AG08396 (cell line): ENCODE results near the gene FBXL17.

Experiments
- DNase-seq: peaks from one replicate; pipeline ENCODE4 v3.0.0; 2012; ENCODE audit warnings: low spot score, mixed read lengths

Gene FBXL17

DNA sequence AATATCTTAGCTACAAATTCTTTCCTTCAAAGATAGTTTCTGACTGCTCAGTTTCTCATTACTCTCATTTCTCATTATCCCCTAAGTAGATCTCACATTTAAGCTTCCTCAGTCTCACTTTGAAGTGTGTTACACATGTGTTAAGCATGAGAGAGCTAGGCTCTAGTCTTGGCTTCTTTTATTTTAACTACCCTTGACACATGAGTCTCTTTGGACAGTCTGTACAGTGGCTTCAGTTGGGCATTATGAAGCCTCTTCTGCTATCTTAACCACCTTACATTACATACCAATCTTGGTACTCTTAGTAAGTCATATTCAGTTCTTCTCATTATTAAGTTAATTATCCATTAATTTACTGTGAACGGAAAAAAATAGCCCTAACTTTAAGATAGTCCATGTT lies 232.5 kb downstream of the FBXL17 start:
- no peak for DNase-seq

DNA sequence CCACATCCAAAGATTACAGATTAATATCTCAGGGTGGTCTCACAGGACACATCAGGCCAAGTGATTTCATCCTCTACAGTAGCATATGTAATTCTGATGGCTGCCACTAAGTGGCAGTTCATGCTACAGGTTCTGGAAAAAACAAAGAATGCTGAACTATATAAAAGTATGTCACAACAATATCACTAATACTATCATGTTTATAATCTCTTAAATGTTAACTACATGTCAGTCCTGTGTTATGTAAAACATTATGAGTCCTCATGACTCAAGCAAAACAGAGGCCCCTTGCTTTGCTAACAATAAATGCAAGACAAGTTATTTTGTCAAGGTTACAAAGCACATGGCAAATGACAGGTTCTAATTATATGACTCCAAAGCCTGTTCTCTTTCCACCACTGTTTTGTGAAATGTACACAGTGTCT lies 233.2 kb downstream of the FBXL17 start:
- peak; percentile 4 for DNase-seq

DNA sequence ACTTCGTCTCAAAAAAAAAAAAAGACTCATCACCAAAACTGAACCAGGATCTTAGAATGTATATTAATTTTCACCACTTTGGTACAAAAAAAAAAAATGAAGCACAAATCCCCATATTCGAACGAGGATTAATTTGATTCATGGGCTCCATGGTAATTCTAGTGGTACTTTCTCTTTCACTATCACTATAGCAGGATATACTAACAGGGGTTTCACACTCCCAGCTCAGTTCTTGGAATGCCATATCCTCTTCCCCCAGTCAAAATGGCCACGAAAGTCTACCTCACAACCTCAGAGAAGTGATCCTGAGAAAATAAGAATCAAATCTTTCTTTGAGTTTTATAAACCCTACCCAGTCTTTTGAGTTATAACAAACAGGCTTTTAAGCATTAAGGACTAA lies 235.7 kb downstream of the FBXL17 start:
- no peak for DNase-seq

DNA sequence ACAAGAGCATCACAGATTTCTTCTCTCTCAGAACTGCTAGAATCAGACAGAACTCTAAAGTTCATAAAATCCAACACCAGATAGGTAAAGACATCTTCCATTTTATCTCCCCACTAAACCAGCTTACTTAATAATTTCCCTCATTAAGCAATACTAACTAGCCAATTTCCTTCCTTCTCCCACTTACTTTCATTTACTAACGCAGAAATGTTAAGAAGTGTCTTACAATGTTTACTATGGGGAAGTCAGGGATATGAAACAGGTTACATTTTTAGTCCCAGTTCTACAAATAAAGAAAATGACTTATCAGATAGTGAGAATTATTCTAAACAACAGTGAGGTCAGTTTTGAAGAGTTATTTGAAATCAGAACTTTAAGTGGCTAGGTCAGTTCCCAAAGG lies 236.5 kb downstream of the FBXL17 start:
- DNase-seq, result no peak

DNA sequence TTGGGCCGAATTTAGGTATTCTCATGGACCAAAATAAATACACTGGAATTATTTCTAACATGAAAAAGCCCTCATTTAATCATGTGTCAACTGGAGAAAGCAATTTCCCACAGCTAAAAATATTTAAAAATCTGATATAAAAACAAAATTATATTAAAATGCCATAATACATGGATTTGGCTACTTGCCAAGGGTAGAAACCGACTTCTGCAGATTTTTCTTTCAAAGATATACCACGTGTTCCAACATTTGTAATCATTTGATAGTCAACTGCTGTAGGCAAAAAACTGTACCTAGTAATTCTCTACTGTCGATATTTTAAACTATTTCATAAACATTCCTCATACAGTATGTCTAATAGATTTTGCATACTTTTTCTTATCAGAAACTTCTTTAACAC lies 237.6 kb downstream of the FBXL17 start:
- DNase-seq, result no peak

DNA sequence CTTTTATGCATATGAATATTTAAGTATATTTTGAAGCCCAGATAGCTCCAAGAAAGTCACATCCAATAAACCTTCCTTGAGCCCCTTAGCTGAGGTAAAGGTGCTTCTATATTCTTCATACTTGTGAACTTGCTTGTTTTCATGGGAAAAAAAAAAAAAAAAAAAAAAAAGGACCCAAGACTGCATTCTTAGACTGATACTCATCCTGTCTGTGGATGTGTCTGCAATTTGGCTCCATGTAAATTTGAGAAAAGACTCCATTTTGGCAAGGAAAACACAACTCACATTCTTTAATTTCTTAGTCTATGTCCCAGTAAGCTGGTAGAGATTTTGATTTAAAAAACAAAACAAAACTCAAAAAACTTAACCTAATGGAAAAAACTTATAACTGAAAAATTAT lies 238.3 kb downstream of the FBXL17 start:
- peak; percentile 12 for DNase-seq

DNA sequence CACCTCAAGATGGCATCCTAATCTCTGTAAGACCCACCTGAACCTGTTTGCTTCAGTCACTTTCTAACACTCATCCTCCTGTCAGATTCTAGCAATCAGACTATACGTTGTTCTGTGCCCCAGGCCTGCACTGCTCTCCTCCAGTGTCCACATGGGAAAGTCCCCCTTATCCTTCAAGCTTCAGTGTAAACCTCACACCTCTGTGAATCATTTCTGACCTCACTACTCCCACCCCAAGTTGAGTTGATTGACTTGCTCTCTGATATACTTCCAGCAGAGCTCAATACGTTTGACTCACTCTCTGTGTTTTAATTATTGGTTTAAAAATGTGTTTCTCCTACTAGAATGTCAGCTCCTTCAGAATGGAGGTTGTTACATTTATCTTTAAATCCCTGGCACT lies 240.2 kb downstream of the FBXL17 start:
- DNase-seq, result no peak

DNA sequence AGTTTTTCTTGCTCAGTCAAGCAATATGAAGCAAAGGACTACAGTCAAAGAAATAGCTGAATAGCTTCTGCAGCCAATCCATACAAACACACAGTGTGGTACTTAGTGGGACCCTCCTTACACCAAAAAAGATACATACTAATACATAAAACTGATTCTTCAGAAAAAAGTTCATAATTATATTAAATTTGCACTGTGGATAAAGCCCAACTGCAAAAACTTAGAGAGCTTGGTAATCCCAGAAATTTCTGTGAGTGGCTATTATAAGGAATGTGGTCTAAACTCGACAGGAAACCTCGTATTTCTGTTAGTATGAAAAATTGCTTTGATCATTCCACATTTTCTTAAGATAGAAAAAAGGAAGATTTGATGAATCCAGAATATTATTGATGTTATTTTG lies 245.4 kb downstream of the FBXL17 start:
- no peak for DNase-seq

DNA sequence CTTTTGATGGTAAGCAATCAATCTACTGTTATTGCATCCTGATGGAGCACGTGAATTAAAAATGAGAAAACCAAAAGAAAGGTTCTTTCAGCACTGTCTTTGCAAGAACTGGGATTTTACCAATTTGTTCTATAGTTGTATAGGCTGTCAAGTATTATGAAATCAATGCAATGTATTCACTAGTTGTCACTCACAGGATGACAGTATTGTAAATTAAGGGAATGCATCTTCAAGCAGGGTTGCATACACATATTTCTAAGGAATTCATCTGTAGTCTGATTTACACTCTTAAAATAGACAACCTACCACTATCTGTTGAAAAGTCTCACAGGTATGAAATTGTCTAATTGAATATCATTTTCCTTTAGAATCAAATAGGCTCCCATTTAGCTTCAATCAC lies 252.8 kb downstream of the FBXL17 start:
- DNase-seq, result no peak

DNA sequence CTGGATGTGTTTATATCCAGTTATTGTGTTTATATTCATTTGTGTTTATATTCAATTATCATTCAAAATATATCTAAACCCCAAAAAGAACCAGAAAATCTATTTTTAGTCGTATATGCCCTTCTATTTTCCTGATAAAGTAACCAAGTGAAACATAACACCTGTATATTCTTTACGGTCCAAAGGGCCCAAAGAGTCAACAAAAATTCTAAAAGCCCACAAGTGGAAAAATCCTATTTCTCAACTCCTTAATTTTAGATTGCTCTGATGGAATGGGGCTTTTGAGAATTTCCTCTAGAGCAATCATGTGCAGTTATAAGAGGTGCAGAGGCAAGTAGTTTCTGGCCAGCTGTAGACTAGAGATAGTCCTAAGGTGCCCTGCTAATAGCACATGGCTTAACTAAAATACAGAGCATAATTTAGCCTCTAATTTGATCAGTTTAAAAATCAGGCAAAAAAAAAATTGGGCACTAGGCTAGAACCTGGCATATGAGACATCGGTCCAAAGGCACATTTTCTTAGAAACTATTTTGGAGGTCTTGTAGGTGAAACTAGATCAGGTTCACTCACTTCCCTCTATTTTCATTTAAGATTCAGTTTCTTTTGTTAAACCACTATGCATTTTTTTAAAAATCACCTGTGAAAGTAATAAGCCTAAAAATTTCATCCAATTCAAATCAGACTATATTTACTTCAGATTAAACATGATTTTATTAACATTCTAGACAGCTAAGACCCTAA lies 256.0 kb downstream of the FBXL17 start:
- no peak for DNase-seq

DNA sequence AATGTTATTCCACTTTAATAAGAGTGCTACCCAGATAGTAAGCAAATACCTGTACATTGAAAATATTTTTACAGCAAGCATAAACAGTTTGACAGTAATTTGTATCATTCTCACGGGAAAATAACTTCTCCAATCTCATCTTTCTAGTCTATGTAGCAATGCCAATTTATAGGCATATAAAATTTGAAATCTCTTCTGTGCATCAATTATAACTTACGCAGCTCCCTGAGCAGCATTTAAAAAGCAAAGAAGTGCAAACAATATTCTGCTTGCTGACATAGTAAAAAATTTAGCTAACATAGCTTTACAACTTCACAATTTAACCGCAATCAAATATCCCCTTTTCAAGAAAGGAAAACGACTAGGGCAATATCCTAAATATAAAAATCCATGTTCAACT lies 257.3 kb downstream of the FBXL17 start:
- no peak for DNase-seq

DNA sequence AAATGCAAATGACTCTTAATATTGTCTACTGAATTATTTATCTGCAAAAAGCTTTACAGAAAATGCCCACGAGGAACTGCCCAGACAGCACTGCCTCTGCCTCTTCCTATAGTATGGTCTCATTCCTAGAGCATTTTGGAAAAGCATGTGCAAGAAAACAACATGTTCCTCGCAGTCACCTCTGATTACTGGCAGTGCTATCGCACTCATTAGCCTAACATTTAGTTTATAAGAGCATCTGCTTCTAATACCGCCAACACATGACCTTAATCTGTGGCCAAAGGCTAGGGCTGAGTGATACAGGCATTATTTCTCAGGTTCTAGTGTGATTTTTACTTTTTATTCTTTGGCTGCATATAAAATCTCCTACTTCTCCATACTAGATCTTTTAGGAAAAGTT lies 259.2 kb downstream of the FBXL17 start:
- no peak for DNase-seq

DNA sequence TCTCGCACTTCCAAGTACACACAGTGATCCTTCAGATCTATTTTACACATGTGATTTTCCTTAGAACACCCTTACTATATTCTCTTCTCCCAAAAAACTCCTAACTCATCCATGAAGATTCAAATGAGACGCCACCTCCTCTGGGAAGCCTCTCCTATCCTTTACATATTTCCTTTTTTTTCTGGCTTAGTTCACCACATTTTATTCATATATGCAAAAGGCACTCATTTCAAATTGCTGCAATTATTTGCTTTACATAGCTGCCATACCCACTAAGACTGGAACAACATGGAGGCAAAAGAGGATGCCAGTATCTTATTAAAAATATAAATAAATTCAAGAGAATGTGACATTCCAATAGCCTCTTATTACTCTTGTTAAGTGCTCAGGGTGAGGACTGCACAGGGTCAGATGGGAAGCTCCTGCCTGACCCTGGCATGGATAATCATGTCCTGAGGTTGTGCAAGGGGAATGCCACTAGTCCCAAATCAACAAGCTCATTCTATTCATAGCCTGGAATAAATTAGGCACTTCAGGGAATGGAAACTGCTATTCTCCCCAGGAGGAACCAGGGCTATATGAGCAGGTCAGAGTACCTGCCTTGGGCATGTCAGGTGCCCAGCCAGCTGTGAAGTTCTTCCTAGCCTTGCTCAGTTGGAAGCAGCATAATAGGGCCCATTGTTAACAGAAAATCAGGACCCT lies 262.9 kb downstream of the FBXL17 start:
- no peak for DNase-seq

DNA sequence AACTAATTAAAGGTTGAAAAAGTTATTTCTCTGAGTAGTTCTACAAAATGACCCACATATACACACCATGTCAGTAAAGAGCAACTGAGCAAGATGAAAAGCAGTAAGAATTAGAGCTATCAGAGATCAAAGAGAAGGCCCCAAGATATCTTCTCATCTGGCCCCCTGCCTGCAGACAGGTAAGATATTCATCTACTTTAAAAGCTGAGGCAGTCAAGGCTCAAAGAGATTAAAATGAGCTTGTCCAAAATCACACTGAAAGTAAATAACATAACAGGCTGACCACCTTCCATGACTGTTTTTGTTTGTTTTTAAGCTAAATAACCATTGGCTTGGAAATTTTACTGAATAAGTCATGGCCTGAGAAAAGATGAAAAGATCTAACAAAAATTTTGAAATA lies 266.2 kb downstream of the FBXL17 start:
- DNase-seq, result no peak

DNA sequence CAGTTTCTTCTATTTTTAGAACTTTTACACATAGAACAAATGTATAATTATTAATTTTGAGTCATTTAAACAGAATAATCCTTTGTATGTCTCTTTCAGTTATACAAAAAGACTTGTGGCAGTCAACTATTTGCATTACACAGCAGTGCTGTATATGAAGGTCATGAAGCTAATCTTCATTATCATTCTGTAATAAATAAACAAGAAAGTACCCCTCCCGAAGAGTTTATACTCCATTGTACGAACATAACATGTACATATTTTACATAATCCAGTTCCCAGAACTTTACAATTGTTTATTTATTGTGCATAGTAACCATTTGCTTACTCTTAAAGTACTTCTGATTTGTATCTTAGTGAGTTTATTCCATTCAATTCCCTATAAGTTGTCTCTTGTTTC lies 267.9 kb downstream of the FBXL17 start:
- DNase-seq, result no peak

DNA sequence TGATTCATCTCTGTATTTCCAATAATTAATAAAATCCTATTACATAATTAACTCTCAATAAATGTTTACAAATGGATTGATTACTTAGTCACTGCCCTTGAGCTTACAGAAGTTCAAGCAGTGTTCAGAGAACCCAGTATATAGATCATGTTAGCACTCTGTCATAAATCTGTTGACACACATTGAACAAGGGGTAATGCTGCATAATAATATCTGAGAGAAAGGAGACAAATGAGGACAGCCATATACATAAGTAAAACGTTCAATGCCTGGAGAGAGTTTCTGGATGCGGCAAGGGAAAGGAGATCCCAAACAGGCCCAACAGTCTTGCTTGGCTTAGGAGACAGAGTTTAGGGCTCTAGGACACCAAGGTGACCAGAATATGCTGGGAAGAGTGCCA lies 270.2 kb downstream of the FBXL17 start:
- DNase-seq, result no peak

DNA sequence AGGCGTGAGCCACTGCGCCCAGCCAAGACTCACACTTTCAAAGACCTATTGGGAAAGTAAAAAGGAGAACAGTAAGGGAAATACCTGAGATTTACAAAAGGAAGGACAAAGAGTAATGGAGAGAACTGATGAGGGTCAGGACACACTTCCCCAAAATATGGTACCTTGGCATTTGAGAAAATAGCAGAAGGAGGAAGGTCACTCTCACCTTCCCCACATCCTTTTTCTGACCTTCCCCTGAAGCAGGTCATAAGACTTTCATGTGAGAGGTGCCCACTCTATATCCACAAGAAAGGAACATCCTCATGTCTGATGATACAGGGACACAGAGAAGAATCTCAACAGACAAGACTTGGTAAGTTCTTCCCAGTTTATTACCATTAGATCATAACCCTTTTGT lies 272.8 kb downstream of the FBXL17 start:
- DNase-seq, result no peak

DNA sequence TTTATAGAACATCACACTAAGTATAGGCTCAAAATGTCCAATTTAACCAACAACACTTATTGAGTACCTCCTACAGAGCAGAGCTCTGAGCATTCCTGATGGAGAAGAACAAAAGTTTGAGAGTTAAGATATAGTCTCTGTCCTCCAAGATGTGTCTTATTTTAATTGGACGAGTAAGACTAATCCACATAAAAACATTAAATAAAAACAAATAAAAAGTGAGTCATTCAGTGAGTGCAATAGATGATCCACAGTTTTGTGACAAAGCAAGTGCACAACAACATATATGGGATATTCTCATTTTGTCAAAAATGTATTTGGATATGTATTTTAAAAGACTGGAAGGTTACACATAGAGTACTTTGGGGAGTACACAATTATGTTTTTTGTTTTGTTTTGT lies 277.4 kb downstream of the FBXL17 start:
- no peak for DNase-seq

DNA sequence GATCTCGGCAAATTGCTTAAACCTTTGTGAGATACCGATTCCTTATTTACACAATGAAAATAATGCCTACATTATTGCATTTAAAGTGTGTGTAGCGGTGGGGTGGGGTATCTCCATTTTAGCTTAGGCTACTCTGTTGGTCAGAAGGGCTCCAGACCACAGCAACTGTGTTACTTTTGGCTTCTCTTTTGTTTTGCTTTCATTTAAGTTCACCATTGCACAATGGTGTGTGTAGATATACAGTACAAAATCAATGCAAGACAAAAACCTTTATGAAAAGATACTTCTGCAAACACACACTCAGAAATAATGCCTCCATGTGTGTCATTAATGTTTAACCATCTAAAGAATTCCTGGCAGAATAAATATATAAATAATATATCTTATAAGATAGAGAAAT lies 279.4 kb downstream of the FBXL17 start:
- no peak for DNase-seq

DNA sequence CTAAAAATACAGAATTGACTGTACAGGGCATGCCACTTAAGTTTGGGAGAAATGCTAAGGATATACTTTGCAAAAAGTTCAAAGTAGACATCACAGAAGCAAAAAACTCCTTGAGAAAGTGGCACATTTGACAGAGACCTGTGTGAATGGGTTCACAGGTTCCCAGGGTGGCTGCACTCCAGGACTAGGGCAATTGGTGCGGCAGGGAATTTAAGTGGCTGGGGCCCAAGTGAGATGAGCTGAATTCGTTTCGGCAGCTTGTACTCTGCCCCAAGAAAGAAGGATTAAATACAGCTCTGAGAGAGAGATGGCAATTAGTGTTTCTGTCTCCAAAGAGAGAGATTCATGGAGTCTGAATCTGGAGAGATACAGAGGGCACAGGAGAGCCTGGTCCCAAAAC lies 280.1 kb downstream of the FBXL17 start:
- no peak for DNase-seq

DNA sequence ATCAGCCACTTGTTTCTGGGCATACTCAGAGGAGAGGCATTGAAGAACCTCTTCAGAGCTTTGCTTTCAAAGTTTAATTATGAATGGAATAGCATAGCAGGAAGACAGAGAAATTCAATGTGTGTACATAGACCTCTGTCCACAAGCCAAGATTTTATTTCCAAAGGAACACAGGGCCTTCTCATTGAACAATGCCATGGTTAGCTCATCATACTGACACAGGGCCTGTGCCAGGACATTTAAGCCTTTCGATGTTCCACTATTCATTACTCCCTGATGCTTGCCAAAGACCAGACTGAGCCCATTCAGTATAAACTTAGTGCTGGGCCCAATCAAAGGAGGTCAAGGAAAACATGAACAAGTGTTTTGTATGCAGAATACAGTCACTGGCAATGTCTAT lies 280.8 kb downstream of the FBXL17 start:
- no peak for DNase-seq

DNA sequence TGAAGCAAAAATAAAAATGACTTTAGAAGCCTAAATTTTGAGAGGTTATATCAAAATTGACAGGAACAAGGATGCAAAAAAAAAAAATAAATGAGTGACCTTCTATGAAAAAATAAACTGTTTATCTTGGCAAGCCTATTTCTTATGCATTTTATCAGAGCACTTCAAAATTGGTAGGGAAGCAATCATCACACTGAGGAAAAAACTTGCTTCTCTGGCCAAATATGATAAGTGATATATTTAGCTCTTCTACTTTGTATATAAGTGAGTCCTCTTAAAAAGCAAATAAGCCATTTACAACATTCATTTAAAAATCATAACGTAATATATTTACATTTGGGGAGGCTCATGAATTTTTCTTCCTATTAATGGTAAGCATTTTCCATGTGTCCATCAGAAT lies 287.1 kb downstream of the FBXL17 start:
- DNase-seq, result no peak

DNA sequence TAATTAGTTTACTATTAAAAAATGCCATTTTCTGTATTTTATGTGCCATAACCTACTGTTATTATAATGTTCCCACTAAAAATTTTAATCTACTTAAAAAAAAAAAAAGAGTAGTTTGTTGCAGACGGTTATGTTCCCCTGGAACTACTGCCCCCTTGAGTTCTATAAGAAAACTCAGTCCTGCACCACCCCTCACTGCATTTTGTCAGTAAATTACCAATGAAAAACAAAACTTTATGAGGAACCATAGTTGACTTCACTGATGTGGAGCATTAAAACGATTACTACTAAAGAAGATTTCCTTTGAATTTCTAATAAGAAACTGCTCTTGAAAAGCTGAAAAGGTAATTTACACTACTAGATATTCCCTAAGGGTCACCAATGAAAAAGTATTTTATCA lies 288.7 kb downstream of the FBXL17 start:
- peak; percentile 15 for DNase-seq

DNA sequence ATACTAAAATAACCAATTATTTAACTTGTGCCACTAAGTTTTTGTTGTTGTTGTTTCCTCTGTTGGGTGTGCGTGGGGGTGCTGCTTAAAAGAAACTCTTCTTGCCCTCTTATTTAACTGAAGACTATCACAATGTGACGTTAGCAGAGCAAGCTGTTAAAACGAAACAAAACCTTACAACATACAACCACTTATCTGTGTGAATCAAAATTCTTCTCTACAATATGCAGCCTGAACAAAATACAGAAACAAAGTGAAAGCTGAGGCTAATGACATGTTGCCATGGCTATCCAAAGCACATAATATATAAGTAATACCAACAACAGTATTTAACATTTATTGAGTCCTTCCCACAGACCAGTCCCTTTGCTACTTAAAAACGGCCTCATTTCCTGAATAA lies 291.0 kb downstream of the FBXL17 start:
- no peak for DNase-seq
